Measurements from ENCODE around the gene ZNF385C. TPM values are rescaled to one million over a fixed set of nuclear protein-coding genes. Genes with fewer than 3 reads are reported as not detected.

Gene ZNF385C
- total and polyA plus RNA-seq, 9 donors = 2.8 to 10.0 (median 7.6) TPM

GRCh38 chr17:42077755-42078154, 20.5 kb downstream of the ZNF385C start:
- 40% methylated on average over 4 of the region's 5 CpGs for WGBS (ENCODE audit: insufficient coverage)
- Histone ChIP-seq H3K4me3 (ENCODE audit: low read length) (no peak overlapping the region), H3K27ac (ENCODE audit: low read length) (peak overlapping the region; percentile 20), H3K36me3 (ENCODE audit: control insufficient read depth, insufficient read depth, low read length) (no peaks in the 10 kb centered on the region), H3K27me3 (ENCODE audit: control insufficient read depth, insufficient read depth, low read length) (peaks cover 11% of the 10 kb centered on the region), H3K4me1 (ENCODE audit: control insufficient read depth, insufficient read depth, low read length) (peaks cover 18% of the 10 kb centered on the region), H3K9me3 (replicated peaks; ENCODE audit: control insufficient read depth, low read depth, low read length) (no peaks in the 10 kb centered on the region)
- no peak for DNase-seq

GRCh38 chr17:42076797-42077559, 21.3 kb downstream of the ZNF385C start:
- Histone ChIP-seq H3K27me3 (ENCODE audit: control insufficient read depth, insufficient read depth, low read length) (peaks cover 17% of the 10 kb centered on the region), H3K36me3 (ENCODE audit: control insufficient read depth, insufficient read depth, low read length) (no peaks in the 10 kb centered on the region), H3K4me3 (ENCODE audit: low read length) (no peak overlapping the region), H3K9me3 (replicated peaks; ENCODE audit: control insufficient read depth, low read depth, low read length) (no peaks in the 10 kb centered on the region), H3K27ac (ENCODE audit: low read length) (peak overlapping the region; percentile 20), H3K4me1 (ENCODE audit: control insufficient read depth, insufficient read depth, low read length) (peaks cover 23% of the 10 kb centered on the region)
- DNase-seq = no peak
- 100% methylated on average over 1 of the region's 4 CpGs for WGBS (ENCODE audit: insufficient coverage)

- Histone ChIP-seq H3K4me1 (ENCODE audit: control insufficient read depth, insufficient read depth, low read length) (peaks cover 32% of the 10 kb centered on the region), H3K9me3 (replicated peaks; ENCODE audit: control insufficient read depth, low read depth, low read length) (no peaks in the 10 kb centered on the region), H3K27me3 (ENCODE audit: control insufficient read depth, insufficient read depth, low read length) (peaks cover 29% of the 10 kb centered on the region), H3K4me3 (ENCODE audit: low read length) (no peak overlapping the region), H3K36me3 (ENCODE audit: control insufficient read depth, insufficient read depth, low read length) (no peaks in the 10 kb centered on the region), H3K27ac (ENCODE audit: low read length) (no peak overlapping the region)
- DNase-seq = no peak
- WGBS (ENCODE audit: insufficient coverage) = 65% methylated on average over 6 of the region's 6 CpGs
These were observed 22.5 kb downstream of the ZNF385C start for GRCh38 chr17:42075789-42076188.

GRCh38 chr17:42072323-42073187, 25.7 kb downstream of the ZNF385C start:
- Histone ChIP-seq H3K27ac (ENCODE audit: low read length) (no peak overlapping the region), H3K4me3 (ENCODE audit: low read length) (peak overlapping the region; percentile 13), H3K36me3 (ENCODE audit: control insufficient read depth, insufficient read depth, low read length) (no peaks in the 10 kb centered on the region), H3K4me1 (ENCODE audit: control insufficient read depth, insufficient read depth, low read length) (peaks cover 27% of the 10 kb centered on the region), H3K9me3 (replicated peaks; ENCODE audit: control insufficient read depth, low read depth, low read length) (no peaks in the 10 kb centered on the region), H3K27me3 (ENCODE audit: control insufficient read depth, insufficient read depth, low read length) (peaks cover 34% of the 10 kb centered on the region)
- WGBS (ENCODE audit: insufficient coverage) = 3% methylated on average over 57 of the region's 67 CpGs
- DNase-seq = no peak

GRCh38 chr17:42071810-42072209, 26.5 kb downstream of the ZNF385C start:
- Histone ChIP-seq H3K9me3 (replicated peaks; ENCODE audit: control insufficient read depth, low read depth, low read length) (no peaks in the 10 kb centered on the region), H3K36me3 (ENCODE audit: control insufficient read depth, insufficient read depth, low read length) (no peaks in the 10 kb centered on the region), H3K27ac (ENCODE audit: low read length) (no peak overlapping the region), H3K27me3 (ENCODE audit: control insufficient read depth, insufficient read depth, low read length) (peaks cover 32% of the 10 kb centered on the region), H3K4me3 (ENCODE audit: low read length) (no peak overlapping the region), H3K4me1 (ENCODE audit: control insufficient read depth, insufficient read depth, low read length) (peaks cover 25% of the 10 kb centered on the region)
- no peak for DNase-seq
- no CpG with 5 or more reads among the region's 3 CpGs for whole genome bisulfite sequencing (ENCODE audit: insufficient coverage)

GRCh38 chr17:42068979-42069378, 29.3 kb downstream of the ZNF385C start:
- Histone ChIP-seq H3K27ac (ENCODE audit: low read length) (no peak overlapping the region), H3K27me3 (ENCODE audit: control insufficient read depth, insufficient read depth, low read length) (peaks cover 32% of the 10 kb centered on the region), H3K4me3 (ENCODE audit: low read length) (no peak overlapping the region), H3K4me1 (ENCODE audit: control insufficient read depth, insufficient read depth, low read length) (peaks cover 28% of the 10 kb centered on the region), H3K9me3 (replicated peaks; ENCODE audit: control insufficient read depth, low read depth, low read length) (no peaks in the 10 kb centered on the region), H3K36me3 (ENCODE audit: control insufficient read depth, insufficient read depth, low read length) (no peaks in the 10 kb centered on the region)
- DNase-seq = no peak
- 57% methylated on average over 3 of the region's 3 CpGs for WGBS (ENCODE audit: insufficient coverage)

GRCh38 chr17:42067371-42068091, 30.7 kb downstream of the ZNF385C start:
- Histone ChIP-seq H3K27me3 (ENCODE audit: control insufficient read depth, insufficient read depth, low read length) (peaks cover 21% of the 10 kb centered on the region), H3K9me3 (replicated peaks; ENCODE audit: control insufficient read depth, low read depth, low read length) (no peaks in the 10 kb centered on the region), H3K27ac (ENCODE audit: low read length) (peak overlapping the region; percentile 25), H3K4me3 (ENCODE audit: low read length) (no peak overlapping the region), H3K36me3 (ENCODE audit: control insufficient read depth, insufficient read depth, low read length) (no peaks in the 10 kb centered on the region), H3K4me1 (ENCODE audit: control insufficient read depth, insufficient read depth, low read length) (peaks cover 37% of the 10 kb centered on the region)
- peak; percentile 51 for DNase-seq
- whole genome bisulfite sequencing (ENCODE audit: insufficient coverage) = 32% methylated on average over 9 of the region's 12 CpGs

GRCh38 chr17:42065201-42065600, 33.1 kb downstream of the ZNF385C start:
- no peak overlapping the region for H3K27ac ChIP-seq (ENCODE audit: low read length)
- no peak for DNase-seq
- H3K27me3 ChIP-seq (ENCODE audit: control insufficient read depth, insufficient read depth, low read length) = no peaks in the 10 kb centered on the region
- H3K4me3 ChIP-seq (ENCODE audit: low read length) = no peak overlapping the region
- H3K36me3 ChIP-seq (ENCODE audit: control insufficient read depth, insufficient read depth, low read length) = no peaks in the 10 kb centered on the region
- H3K9me3 ChIP-seq (replicated peaks; ENCODE audit: control insufficient read depth, low read depth, low read length) = no peaks in the 10 kb centered on the region
- peaks cover 38% of the 10 kb centered on the region for H3K4me1 ChIP-seq (ENCODE audit: control insufficient read depth, insufficient read depth, low read length)
- WGBS (ENCODE audit: insufficient coverage) = 81% methylated on average over 2 of the region's 2 CpGs

GRCh38 chr17:42062681-42063080, 35.6 kb downstream of the ZNF385C start:
- no peaks in the 10 kb centered on the region for H3K36me3 ChIP-seq (ENCODE audit: control insufficient read depth, insufficient read depth, low read length)
- no peaks in the 10 kb centered on the region for H3K27me3 ChIP-seq (ENCODE audit: control insufficient read depth, insufficient read depth, low read length)
- H3K4me3 ChIP-seq (ENCODE audit: low read length) = no peak overlapping the region
- no peak for DNase-seq
- no peak overlapping the region for H3K27ac ChIP-seq (ENCODE audit: low read length)
- WGBS (ENCODE audit: insufficient coverage) = 58% methylated on average over 13 of the region's 14 CpGs
- peaks cover 32% of the 10 kb centered on the region for H3K4me1 ChIP-seq (ENCODE audit: control insufficient read depth, insufficient read depth, low read length)
- no peaks in the 10 kb centered on the region for H3K9me3 ChIP-seq (replicated peaks; ENCODE audit: control insufficient read depth, low read depth, low read length)
